ENCODE data around the gene CRHR2. TPM values are rescaled to one million over a fixed set of nuclear protein-coding genes. Genes with fewer than 3 reads are reported as not detected.

The CRHR2 gene
- total RNA-seq, 2 experiments from 2014 or later, result not detected

- Mint-ChIP-seq H3K36me3 (ENCODE audit: low read depth) (no peaks in the 10 kb centered on the region), H3K27ac (no peak overlapping the region), H3K27me3 (ENCODE audit: low read depth) (no peaks in the 10 kb centered on the region), H3K9me3 (no peaks in the 10 kb centered on the region), H3K4me1 (ENCODE audit: low read depth) (no peaks in the 10 kb centered on the region), H3K4me3 (no peak overlapping the region)
- CTCF ChIA-PET, result interaction anchor here (0.9 kb wide), 1 partner anchor 81 kb away, joined by 5 read pairs; no protein-coding TSS in a partner anchor
- intact Hi-C loops (cut with micrococcal nuclease), result no loop called here
- no peak for DNase-seq
Observed at GRCh38 chr7:30658479-30659074, 23.7 kb downstream of the CRHR2 start.

- CTCF ChIA-PET, result no interaction called here
Observed at GRCh38 chr7:30657131-30657530, 25.1 kb downstream of the CRHR2 start.

GRCh38 chr7:30656006-30656957 lies 26.0 kb downstream of the CRHR2 start:
- Mint-ChIP-seq H3K27ac (no peak overlapping the region), H3K36me3 (ENCODE audit: low read depth) (no peaks in the 10 kb centered on the region), H3K27me3 (ENCODE audit: low read depth) (no peaks in the 10 kb centered on the region), H3K4me1 (ENCODE audit: low read depth) (no peaks in the 10 kb centered on the region), H3K4me3 (no peak overlapping the region), H3K9me3 (no peaks in the 10 kb centered on the region)
- intact Hi-C loops (cut with micrococcal nuclease), result no loop called here
- no peak for DNase-seq
- CTCF ChIA-PET, result no interaction called here

More at GRCh38 chr7:30657131-30657530, 25.1 kb downstream of the CRHR2 start:
- no peak overlapping the region for H3K27ac Mint-ChIP-seq
- no peaks in the 10 kb centered on the region for H3K36me3 Mint-ChIP-seq (ENCODE audit: low read depth)
- intact Hi-C loops (cut with micrococcal nuclease), result no loop called here
- no peak for DNase-seq
- no peaks in the 10 kb centered on the region for H3K9me3 Mint-ChIP-seq
- H3K27me3 Mint-ChIP-seq (ENCODE audit: low read depth), result no peaks in the 10 kb centered on the region
- no peak overlapping the region for H3K4me3 Mint-ChIP-seq
- H3K4me1 Mint-ChIP-seq (ENCODE audit: low read depth), result no peaks in the 10 kb centered on the region

- Mint-ChIP-seq H3K4me3 (no peak overlapping the region), H3K9me3 (no peaks in the 10 kb centered on the region), H3K36me3 (ENCODE audit: low read depth) (no peaks in the 10 kb centered on the region), H3K4me1 (ENCODE audit: low read depth) (no peaks in the 10 kb centered on the region), H3K27ac (no peak overlapping the region), H3K27me3 (ENCODE audit: low read depth) (no peaks in the 10 kb centered on the region)
- no peak for DNase-seq
- CTCF ChIA-PET, result interaction anchor here (1.4 kb wide), 1 partner anchor 85 kb away, joined by 4 read pairs; no protein-coding TSS in a partner anchor
- intact Hi-C loops (cut with micrococcal nuclease), result no loop called here
Observed at GRCh38 chr7:30655096-30655970, 26.9 kb downstream of the CRHR2 start.

GRCh38 chr7:30654296-30655090 lies 27.8 kb downstream of the CRHR2 start:
- no peaks in the 10 kb centered on the region for H3K9me3 Mint-ChIP-seq
- CTCF ChIA-PET, result interaction anchor here (1.4 kb wide), 1 partner anchor 86 kb away, joined by 4 read pairs; no protein-coding TSS in a partner anchor
- no peaks in the 10 kb centered on the region for H3K27me3 Mint-ChIP-seq (ENCODE audit: low read depth)
- H3K4me1 Mint-ChIP-seq (ENCODE audit: low read depth), result no peaks in the 10 kb centered on the region
- DNase-seq, result no peak
- no peak overlapping the region for H3K27ac Mint-ChIP-seq
- intact Hi-C loops (cut with micrococcal nuclease), result no loop called here
- no peak overlapping the region for H3K4me3 Mint-ChIP-seq
- H3K36me3 Mint-ChIP-seq (ENCODE audit: low read depth), result no peaks in the 10 kb centered on the region

GRCh38 chr7:30652698-30653641 lies 29.3 kb downstream of the CRHR2 start:
- Mint-ChIP-seq H3K4me3 (no peak overlapping the region), H3K4me1 (ENCODE audit: low read depth) (no peaks in the 10 kb centered on the region), H3K27ac (no peak overlapping the region), H3K36me3 (ENCODE audit: low read depth) (no peaks in the 10 kb centered on the region), H3K9me3 (no peaks in the 10 kb centered on the region), H3K27me3 (ENCODE audit: low read depth) (no peaks in the 10 kb centered on the region)
- CTCF ChIA-PET, result no interaction called here
- no peak for DNase-seq
- intact Hi-C loops (cut with micrococcal nuclease), result no loop called here

GRCh38 chr7:30652132-30652531 lies 30.1 kb downstream of the CRHR2 start:
- CTCF ChIA-PET, result no interaction called here
- no peaks in the 10 kb centered on the region for H3K4me1 Mint-ChIP-seq (ENCODE audit: low read depth)
- no peak overlapping the region for H3K4me3 Mint-ChIP-seq
- intact Hi-C loops (cut with micrococcal nuclease), result no loop called here
- no peaks in the 10 kb centered on the region for H3K9me3 Mint-ChIP-seq
- H3K27ac Mint-ChIP-seq, result no peak overlapping the region
- no peak for DNase-seq
- H3K27me3 Mint-ChIP-seq (ENCODE audit: low read depth), result no peaks in the 10 kb centered on the region
- H3K36me3 Mint-ChIP-seq (ENCODE audit: low read depth), result no peaks in the 10 kb centered on the region

- H3K27ac Mint-ChIP-seq, result no peak overlapping the region
- H3K4me1 Mint-ChIP-seq (ENCODE audit: low read depth), result no peaks in the 10 kb centered on the region
- peaks cover 2% of the 10 kb centered on the region for H3K36me3 Mint-ChIP-seq (ENCODE audit: low read depth)
- CTCF ChIA-PET, result no interaction called here
- no peaks in the 10 kb centered on the region for H3K9me3 Mint-ChIP-seq
- H3K27me3 Mint-ChIP-seq (ENCODE audit: low read depth), result no peaks in the 10 kb centered on the region
- no peak for DNase-seq
- intact Hi-C loops (cut with micrococcal nuclease), result no loop called here
- no peak overlapping the region for H3K4me3 Mint-ChIP-seq
Observed at GRCh38 chr7:30650421-30650808, 31.8 kb downstream of the CRHR2 start.

- no peak overlapping the region for H3K4me3 Mint-ChIP-seq
- no peaks in the 10 kb centered on the region for H3K4me1 Mint-ChIP-seq (ENCODE audit: low read depth)
- no peak for DNase-seq
- no peaks in the 10 kb centered on the region for H3K27me3 Mint-ChIP-seq (ENCODE audit: low read depth)
- intact Hi-C loops (cut with micrococcal nuclease), result no loop called here
- H3K27ac Mint-ChIP-seq, result no peak overlapping the region
- H3K9me3 Mint-ChIP-seq, result no peaks in the 10 kb centered on the region
- peaks cover 5% of the 10 kb centered on the region for H3K36me3 Mint-ChIP-seq (ENCODE audit: low read depth)
- CTCF ChIA-PET, result no interaction called here
Observed at GRCh38 chr7:30649717-30650420, 32.4 kb downstream of the CRHR2 start.

- Mint-ChIP-seq H3K36me3 (ENCODE audit: low read depth) (peaks cover 10% of the 10 kb centered on the region), H3K9me3 (no peaks in the 10 kb centered on the region), H3K27me3 (ENCODE audit: low read depth) (no peaks in the 10 kb centered on the region), H3K4me3 (no peak overlapping the region), H3K27ac (no peak overlapping the region), H3K4me1 (ENCODE audit: low read depth) (no peaks in the 10 kb centered on the region)
- DNase-seq, result no peak
- intact Hi-C loops (cut with micrococcal nuclease), result no loop called here
- CTCF ChIA-PET, result no interaction called here
Observed at GRCh38 chr7:30648744-30649540, 33.3 kb downstream of the CRHR2 start.

All from activated naive CD4-positive, alpha-beta T cell treated with anti-CD3 and anti-CD28 coated beads for 36 hours (primary cell).